PC-9 (cell line): Measurements from ENCODE around the gene CILP2. TPM values are rescaled to one million over a fixed set of nuclear protein-coding genes. Genes with fewer than 3 reads are reported as not detected.
A peak's percentile ranks its signal among the peaks of the same experiment; 100 is the strongest.

Experiments
- BruUV-seq: library from RNA; stranded (reverse); fragments of 400-500 nt; replicated peaks from 2 replicates; lab custom pipeline; 2021; lab: Mats Ljungman, UMichigan
- CTCF ChIA-PET: fragments of 300-600 bp; sonication (Branson Sonifier 250); formaldehyde crosslinking; loops from one replicate; lab custom pipeline; 2022; ENCODE audit warnings: antibody characterized with exemption; lab: Charles Lee
- POLR2A ChIA-PET: fragments of 300-600 bp; sonication (Branson Sonifier 250); formaldehyde crosslinking; loops from one replicate; lab custom pipeline; 2022; ENCODE audit warnings: antibody characterized with exemption; ENCODE audit not compliant: unreplicated experiment; lab: Charles Lee
- DNase-seq, 2 experiments: peaks; one replicate each; pipeline versions ENCODE4 v3.0.0 to v3.0.0-alpha.2; 2015 to 2022; ENCODE audit warnings: mixed read lengths in 1 of 2
- H2AFZ ChIP-seq: fragments of 200-600 bp; sonication (generic); 2 replicates; pipeline ENCODE4 v1.8.1; 2017; ENCODE audit warnings: antibody characterized with exemption
- H3F3A ChIP-seq: fragments of 200-600 bp; sonication (generic); 2 replicates; pipeline ENCODE4 v1.8.1; 2017; ENCODE audit warnings: antibody characterized with exemption, mild to moderate bottlenecking, low read depth; ENCODE audit not compliant: insufficient read depth
- H3K27ac ChIP-seq: fragments of 200-600 bp; sonication (generic); 2 replicates; pipeline ENCODE4 v1.6.1; 2016; ENCODE audit warnings: mixed run types
- H3K27me3 ChIP-seq: fragments of 200-600 bp; sonication (generic); 2 replicates; pipeline ENCODE4 v1.6.1; 2016; ENCODE audit warnings: low read depth, mixed run types; ENCODE audit not compliant: insufficient read depth
- H3K36me3 ChIP-seq: fragments of 200-600 bp; sonication (generic); 2 replicates; pipeline ENCODE4 v1.6.1; 2016; ENCODE audit warnings: low read depth, mixed run types
- H3K4me1 ChIP-seq: fragments of 200-600 bp; sonication (generic); replicated peaks from 2 replicates; pipeline ENCODE4 v1.6.1; 2016; ENCODE audit warnings: mixed run types; ENCODE audit not compliant: insufficient read depth
- H3K4me2 ChIP-seq: fragments of 200-600 bp; sonication (generic); 2 replicates; pipeline ENCODE4 v1.6.1; 2017; ENCODE audit warnings: mixed run types
- H3K4me3 ChIP-seq: fragments of 200-600 bp; sonication (generic); 2 replicates; pipeline ENCODE4 v1.6.1; 2016; ENCODE audit warnings: mixed run types
- H3K79me2 ChIP-seq: fragments of 200-600 bp; sonication (generic); 2 replicates; pipeline ENCODE4 v1.6.1; 2017; ENCODE audit warnings: low read depth, mixed run types
- H3K9me2 ChIP-seq: fragments of 200-600 bp; sonication (generic); 2 replicates; pipeline ENCODE4 v1.8.1; 2017; ENCODE audit warnings: mild to moderate bottlenecking; ENCODE audit not compliant: insufficient read depth
- H3K9me3 ChIP-seq: fragments of 200-600 bp; sonication (generic); 2 replicates; pipeline ENCODE4 v1.8.1; 2016; ENCODE audit warnings: low read depth; ENCODE audit not compliant: insufficient read depth
- H4K20me1 ChIP-seq: fragments of 200-600 bp; sonication (generic); 2 replicates; pipeline ENCODE4 v1.8.1; 2017; ENCODE audit not compliant: insufficient read depth
- EZH2 ChIP-seq: fragments of 200-600 bp; sonication (generic); IDR thresholded peaks from 2 replicates; pipeline ENCODE4 v1.8.0; 2017; ENCODE audit warnings: antibody characterized with exemption, low read depth
- intact Hi-C: fragments of 100-400 bp; cut with micrococcal nuclease; formaldehyde crosslinking; loops from one replicate; pipeline ENCODE4 v1.10.0; 2022; ENCODE audit not compliant: unreplicated experiment
- total RNA-seq: library from RNA; stranded (reverse); gene quantifications from 2 replicates; pipeline ENCODE4 v1.2.3, GENCODE V29; 2021
- TF ChIP-seq, protein P1 (sequence below): fragments of 200-600 bp; sonication (generic); conservative IDR thresholded peaks from 2 replicates; pipeline ENCODE4 v1.6.1; 2017; ENCODE audit warnings: mixed run types, antibody characterized with exemption, mild to moderate bottlenecking, moderate library complexity

The CILP2 gene
- total RNA-seq, 1 experiment from 2014 or later, result 1.1 TPM

DNA sequence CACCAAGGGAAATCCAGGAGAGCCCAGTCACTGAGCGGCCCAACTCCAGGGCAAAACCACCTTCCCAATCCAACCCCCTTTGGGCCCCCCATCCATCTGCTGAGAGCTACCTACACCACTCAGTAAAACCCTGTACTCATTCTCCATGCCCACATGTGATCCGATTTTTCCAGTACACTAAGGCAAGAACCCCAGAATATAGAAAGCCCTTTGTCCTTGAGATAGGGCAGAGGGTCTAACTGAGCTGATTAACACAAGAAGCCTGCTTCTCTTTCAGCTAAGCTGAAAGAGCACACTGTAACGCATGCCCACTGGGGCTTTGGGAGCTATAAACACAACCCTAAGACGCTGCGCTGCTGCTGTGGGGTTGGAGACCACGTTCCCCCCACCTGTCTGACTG, 44.4 kb downstream of the CILP2 start:
- no peak overlapping the region for H3K4me2 ChIP-seq
- H3K4me3 ChIP-seq, result no peak overlapping the region
- no peaks in the 10 kb centered on the region for H3K9me2 ChIP-seq
- TF ChIP-seq, protein P1, sequence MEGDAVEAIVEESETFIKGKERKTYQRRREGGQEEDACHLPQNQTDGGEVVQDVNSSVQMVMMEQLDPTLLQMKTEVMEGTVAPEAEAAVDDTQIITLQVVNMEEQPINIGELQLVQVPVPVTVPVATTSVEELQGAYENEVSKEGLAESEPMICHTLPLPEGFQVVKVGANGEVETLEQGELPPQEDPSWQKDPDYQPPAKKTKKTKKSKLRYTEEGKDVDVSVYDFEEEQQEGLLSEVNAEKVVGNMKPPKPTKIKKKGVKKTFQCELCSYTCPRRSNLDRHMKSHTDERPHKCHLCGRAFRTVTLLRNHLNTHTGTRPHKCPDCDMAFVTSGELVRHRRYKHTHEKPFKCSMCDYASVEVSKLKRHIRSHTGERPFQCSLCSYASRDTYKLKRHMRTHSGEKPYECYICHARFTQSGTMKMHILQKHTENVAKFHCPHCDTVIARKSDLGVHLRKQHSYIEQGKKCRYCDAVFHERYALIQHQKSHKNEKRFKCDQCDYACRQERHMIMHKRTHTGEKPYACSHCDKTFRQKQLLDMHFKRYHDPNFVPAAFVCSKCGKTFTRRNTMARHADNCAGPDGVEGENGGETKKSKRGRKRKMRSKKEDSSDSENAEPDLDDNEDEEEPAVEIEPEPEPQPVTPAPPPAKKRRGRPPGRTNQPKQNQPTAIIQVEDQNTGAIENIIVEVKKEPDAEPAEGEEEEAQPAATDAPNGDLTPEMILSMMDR, result no peak
- no peak for TF ChIP-seq EZH2
- H3K9me3 ChIP-seq, result no peaks in the 10 kb centered on the region
- no TSS peak for BruUV-seq
- no peak overlapping the region for H2AFZ ChIP-seq
- no peak for DNase-seq
- H3K27ac ChIP-seq, result no peak overlapping the region
- ChIA-PET CTCF (no interaction called here), POLR2A (no interaction called here)
- H3K27me3 ChIP-seq, result no peaks in the 10 kb centered on the region
- H3F3A ChIP-seq, result no peaks in the 10 kb centered on the region
- no peaks in the 10 kb centered on the region for H4K20me1 ChIP-seq
- no peaks in the 10 kb centered on the region for H3K79me2 ChIP-seq
- H3K4me1 ChIP-seq, result no peaks in the 10 kb centered on the region
- intact Hi-C loops, result no loop called here
- H3K36me3 ChIP-seq, result no peaks in the 10 kb centered on the region

DNA sequence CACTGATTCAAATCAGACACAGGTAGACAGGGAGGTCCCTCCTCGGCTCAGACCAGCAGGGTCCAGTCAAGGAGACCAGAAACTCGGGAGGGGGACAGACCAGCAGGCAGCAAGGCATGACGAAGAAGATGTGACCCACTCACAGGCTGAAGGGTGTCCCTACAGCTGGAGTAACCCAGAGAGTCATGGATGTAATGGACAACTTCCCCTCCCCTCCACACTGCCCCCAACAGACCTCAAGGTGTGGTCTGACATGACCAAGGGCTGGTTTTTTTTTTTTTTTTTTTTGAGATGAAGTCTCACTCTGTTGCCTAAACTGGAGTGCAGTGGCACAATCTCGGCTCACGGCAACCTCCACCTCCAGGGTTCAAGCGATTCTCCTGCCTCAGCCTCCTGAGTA, 46.3 kb downstream of the CILP2 start:
- TF ChIP-seq, protein P1, result no peak
- TF ChIP-seq EZH2, result no peak
- no peak overlapping the region for H2AFZ ChIP-seq
- H3K4me1 ChIP-seq, result no peaks in the 10 kb centered on the region
- H3K4me3 ChIP-seq, result no peak overlapping the region
- no peaks in the 10 kb centered on the region for H3K9me3 ChIP-seq
- intact Hi-C loops, result no loop called here
- BruUV-seq, result no TSS peak
- no peaks in the 10 kb centered on the region for H3F3A ChIP-seq
- H3K79me2 ChIP-seq, result no peaks in the 10 kb centered on the region; the same call in 1 of the 2 replicates
- ChIA-PET CTCF (no interaction called here), POLR2A (no interaction called here)
- H3K9me2 ChIP-seq, result no peaks in the 10 kb centered on the region
- H4K20me1 ChIP-seq, result no peaks in the 10 kb centered on the region
- H3K27me3 ChIP-seq, result no peaks in the 10 kb centered on the region
- H3K36me3 ChIP-seq, result no peaks in the 10 kb centered on the region
- H3K27ac ChIP-seq, result no peak overlapping the region
- peak in 1 of 2 experiments; percentile 23 for DNase-seq
- no peak overlapping the region for H3K4me2 ChIP-seq

DNA sequence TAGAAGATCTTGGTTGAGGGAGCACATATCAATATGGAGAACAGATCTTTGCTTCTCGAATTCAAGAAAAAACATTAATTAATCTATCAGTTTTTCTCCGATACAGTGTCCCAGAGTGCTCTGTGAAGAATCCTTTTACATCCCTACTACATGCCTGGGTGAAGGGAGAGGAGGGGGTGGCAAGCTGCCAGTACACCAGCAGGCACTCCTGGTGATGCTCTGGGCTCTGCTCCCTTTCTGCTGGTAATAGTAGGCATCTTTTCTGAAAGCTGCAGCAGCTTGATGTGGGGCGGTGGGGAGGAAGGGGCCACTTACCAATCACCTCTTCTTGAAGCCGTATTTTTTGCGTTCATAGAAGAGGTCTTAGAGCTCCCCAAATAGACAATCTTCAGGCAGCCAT, 49.7 kb downstream of the CILP2 start:
- intact Hi-C loops, result no loop called here
- ChIA-PET POLR2A (no interaction called here), CTCF (no interaction called here)
- Histone ChIP-seq H3K36me3 (no peaks in the 10 kb centered on the region), H3K9me2 (no peaks in the 10 kb centered on the region), H3K4me1 (peaks cover 26% of the 10 kb centered on the region), H4K20me1 (no peaks in the 10 kb centered on the region), H3K79me2 (no peaks in the 10 kb centered on the region; the same call in 1 of the 2 replicates), H2AFZ (no peak overlapping the region), H3K27ac (no peak overlapping the region), H3K4me2 (no peak overlapping the region), H3F3A (peaks cover 28% of the 10 kb centered on the region), H3K4me3 (no peak overlapping the region), H3K27me3 (no peaks in the 10 kb centered on the region), H3K9me3 (no peaks in the 10 kb centered on the region)
- no peak for TF ChIP-seq EZH2
- TF ChIP-seq, protein P1, result no peak
- no TSS peak for BruUV-seq
- no peak for DNase-seq
